Smooth muscle cell (in vitro differentiated cells): ENCODE measurements around the gene OR52W1. TPM values are rescaled to one million over a fixed set of nuclear protein-coding genes. Genes with fewer than 3 reads are reported as not detected.
A peak's percentile ranks its signal among the peaks of the same experiment; 100 is the strongest.

Experiments used
- DNase-seq: peaks from one replicate; lab custom pipeline; 2025; ENCODE audit not compliant: unreplicated experiment; lab: John Stamatoyannopoulos, UW
- H2AFZ ChIP-seq: fragments of 200-600 bp; sonication (generic); 2 replicates; pipeline ENCODE4 v1.6.0; 2016; ENCODE audit warnings: antibody characterized with exemption, low read depth, mild to moderate bottlenecking
- H3F3A ChIP-seq: fragments of 200-600 bp; sonication (generic); 2 replicates; pipeline ENCODE4 v1.6.0; 2017; ENCODE audit warnings: antibody characterized with exemption, low read depth
- H3K27ac ChIP-seq: fragments of 200-600 bp; sonication (generic); 2 replicates; pipeline ENCODE4 v1.5.1; 2016; ENCODE audit warnings: low read depth, mild to moderate bottlenecking
- H3K27me3 ChIP-seq: fragments of 200-600 bp; sonication (generic); 2 replicates; pipeline ENCODE4 v1.6.1; 2016; ENCODE audit warnings: low read depth, mild to moderate bottlenecking
- H3K36me3 ChIP-seq: fragments of 200-600 bp; sonication (generic); 2 replicates; pipeline ENCODE4 v1.5.1; 2016; ENCODE audit warnings: low read depth
- H3K4me1 ChIP-seq: fragments of 200-600 bp; sonication (generic); 2 replicates; pipeline ENCODE4 v1.5.1; 2016; ENCODE audit warnings: low read depth
- H3K4me2 ChIP-seq: fragments of 200-600 bp; sonication (generic); 2 replicates; pipeline ENCODE4 v1.6.0; 2016; ENCODE audit warnings: mild to moderate bottlenecking
- H3K4me3 ChIP-seq: fragments of 200-600 bp; sonication (generic); 2 replicates; pipeline ENCODE4 v1.5.1; 2016; ENCODE audit warnings: mild to moderate bottlenecking
- H3K79me2 ChIP-seq: fragments of 200-600 bp; sonication (generic); 2 replicates; pipeline ENCODE4 v1.6.0; 2016; ENCODE audit warnings: low read depth, mild to moderate bottlenecking
- H3K9ac ChIP-seq: fragments of 200-600 bp; sonication (generic); 2 replicates; pipeline ENCODE4 v1.6.0; 2016; ENCODE audit warnings: low read depth
- H3K9me3 ChIP-seq: fragments of 200-600 bp; sonication (generic); replicated peaks from 2 replicates; pipeline ENCODE4 v1.5.1; 2016; ENCODE audit warnings: low read depth
- H4K20me1 ChIP-seq: fragments of 200-600 bp; sonication (generic); 2 replicates; pipeline ENCODE4 v1.6.0; 2016; ENCODE audit warnings: low read depth
- WGBS: methylation state at CpG from one replicate; pipeline ENCODE4 v1.1.7; 2016; ENCODE audit warnings: low lambda C conversion rate; 5-methylcytosine and 5-hydroxymethylcytosine counted together
- polyA plus RNA-seq: library from polyadenylated mRNA; unstranded; fragments of >200 nt; fragmentation: Nextera tagmentation; extraction: Ambion mirVana; gene quantifications from 2 replicates; pipeline ENCODE4 v1.2.1, GENCODE V29; 2016
- total RNA-seq: library from RNA; depleted of rRNA; stranded (reverse); fragments of >200 nt; gene quantifications from 2 replicates; pipeline ENCODE4 v1.2.3, GENCODE V29; 2014
- TF ChIP-seq, protein P1 (sequence below): fragments of 200-600 bp; sonication (generic); IDR thresholded peaks from 2 replicates; pipeline ENCODE4 v1.5.1; 2017; ENCODE audit warnings: borderline replicate concordance, mild to moderate bottlenecking, antibody characterized with exemption; ENCODE audit not compliant: insufficient read depth, poor library complexity, severe bottlenecking

OR52W1 gene
- total and polyA plus RNA-seq, 2 experiments from 2014 or later = not detected

DNA sequence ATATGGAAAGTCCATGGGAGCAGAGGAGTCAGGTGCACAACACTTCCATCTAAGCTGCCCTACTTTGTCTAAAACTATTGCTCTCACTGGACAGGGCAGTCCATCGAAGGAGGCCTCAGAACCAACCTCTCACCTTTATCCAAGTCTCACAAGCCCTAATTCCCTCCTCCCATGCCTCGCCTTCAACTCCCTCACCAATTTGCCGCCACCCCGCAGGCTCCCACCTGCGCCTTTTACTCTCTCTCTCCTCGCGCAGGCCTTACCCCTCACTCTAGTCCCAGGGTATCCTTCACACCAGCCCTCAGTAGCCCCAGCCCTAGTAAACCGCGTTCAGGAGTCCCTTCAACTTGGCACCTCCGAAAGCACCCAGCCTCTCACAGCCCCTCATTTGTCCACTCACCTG lies 35.0 kb downstream of the OR52W1 start:
- TF ChIP-seq, protein P1, sequence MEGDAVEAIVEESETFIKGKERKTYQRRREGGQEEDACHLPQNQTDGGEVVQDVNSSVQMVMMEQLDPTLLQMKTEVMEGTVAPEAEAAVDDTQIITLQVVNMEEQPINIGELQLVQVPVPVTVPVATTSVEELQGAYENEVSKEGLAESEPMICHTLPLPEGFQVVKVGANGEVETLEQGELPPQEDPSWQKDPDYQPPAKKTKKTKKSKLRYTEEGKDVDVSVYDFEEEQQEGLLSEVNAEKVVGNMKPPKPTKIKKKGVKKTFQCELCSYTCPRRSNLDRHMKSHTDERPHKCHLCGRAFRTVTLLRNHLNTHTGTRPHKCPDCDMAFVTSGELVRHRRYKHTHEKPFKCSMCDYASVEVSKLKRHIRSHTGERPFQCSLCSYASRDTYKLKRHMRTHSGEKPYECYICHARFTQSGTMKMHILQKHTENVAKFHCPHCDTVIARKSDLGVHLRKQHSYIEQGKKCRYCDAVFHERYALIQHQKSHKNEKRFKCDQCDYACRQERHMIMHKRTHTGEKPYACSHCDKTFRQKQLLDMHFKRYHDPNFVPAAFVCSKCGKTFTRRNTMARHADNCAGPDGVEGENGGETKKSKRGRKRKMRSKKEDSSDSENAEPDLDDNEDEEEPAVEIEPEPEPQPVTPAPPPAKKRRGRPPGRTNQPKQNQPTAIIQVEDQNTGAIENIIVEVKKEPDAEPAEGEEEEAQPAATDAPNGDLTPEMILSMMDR = no peak
- Histone ChIP-seq H3K27ac (peak overlapping the region; percentile 82), H3K4me1 (peaks cover 7% of the 10 kb centered on the region), H3K79me2 (peaks cover 52% of the 10 kb centered on the region), H3K9ac (peak overlapping the region; percentile 92), H3K4me2 (peak overlapping the region; percentile 93), H3K9me3 (no peaks in the 10 kb centered on the region), H3K4me3 (peak overlapping the region; percentile 84), H4K20me1 (peaks cover 19% of the 10 kb centered on the region), H3K36me3 (no peaks in the 10 kb centered on the region), H2AFZ (peak overlapping the region; percentile 87), H3K27me3 (no peaks in the 10 kb centered on the region), H3F3A (peaks cover 5% of the 10 kb centered on the region)
- WGBS = 4% methylated on average over 10 of the region's 10 CpGs
- no peak for DNase-seq

DNA sequence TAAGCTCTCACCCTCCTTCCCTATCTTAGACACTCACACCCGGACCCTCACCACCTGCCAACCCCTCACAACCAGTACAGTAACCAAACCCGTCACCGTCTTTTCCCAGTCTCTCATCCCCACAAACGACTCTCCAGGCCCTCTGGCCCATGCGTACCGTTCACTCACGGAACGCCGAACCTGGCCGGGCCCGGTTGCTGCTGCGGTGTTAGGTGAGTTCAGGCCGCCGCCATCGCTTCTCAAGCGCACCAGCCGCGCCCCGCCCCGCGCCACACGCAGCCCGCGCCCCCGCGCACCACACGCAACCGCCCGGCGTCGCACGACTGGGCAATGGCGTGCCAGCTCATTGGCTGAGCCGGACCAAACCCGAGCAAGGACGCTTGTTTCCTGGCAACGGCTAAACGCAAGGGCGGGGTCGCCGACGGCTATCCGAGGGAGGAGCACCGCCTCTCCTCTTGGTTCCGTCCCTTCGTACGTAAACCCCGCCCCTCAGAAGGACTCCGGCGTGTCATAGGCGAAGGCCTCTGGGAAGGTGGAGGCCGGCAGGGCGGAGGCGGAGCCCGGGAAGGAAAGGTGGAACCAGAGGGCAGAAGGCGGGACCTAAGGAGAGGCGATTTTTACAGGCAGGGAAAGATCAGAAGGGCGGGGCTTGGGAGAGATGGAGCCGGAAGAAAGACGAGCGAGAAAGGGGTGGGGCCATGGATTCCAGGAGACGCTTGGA lies 35.5 kb downstream of the OR52W1 start, which contains the start of gene FHIP1B:
Gene FHIP1B, minus strand, starts transcription at position 250 of the 721 bp plus-strand sequence. CDS start 10,120 bp downstream, outside the sequence.
- Histone ChIP-seq H3K4me3 (peak within 1 kb of the TSS; percentile 84), H3K27me3 (no peaks in the 10 kb centered on the region), H4K20me1 (peaks cover 14% of the 10 kb centered on the region), H3K9ac (peak within 1 kb of the TSS; percentile 92), H2AFZ (peak within 1 kb of the TSS; percentile 87), H3K4me2 (peak within 1 kb of the TSS; percentile 93), H3F3A (peaks cover 5% of the 10 kb centered on the region), H3K27ac (peak within 1 kb of the TSS; percentile 82), H3K79me2 (peaks cover 46% of the 10 kb centered on the region), H3K36me3 (no peaks in the 10 kb centered on the region), H3K9me3 (no peaks in the 10 kb centered on the region), H3K4me1 (peaks cover 7% of the 10 kb centered on the region)
- 2% methylated on average over 60 of the region's 62 CpGs for WGBS
- DNase-seq = peak; percentile 95
- TF ChIP-seq, protein P1 = no peak

DNA sequence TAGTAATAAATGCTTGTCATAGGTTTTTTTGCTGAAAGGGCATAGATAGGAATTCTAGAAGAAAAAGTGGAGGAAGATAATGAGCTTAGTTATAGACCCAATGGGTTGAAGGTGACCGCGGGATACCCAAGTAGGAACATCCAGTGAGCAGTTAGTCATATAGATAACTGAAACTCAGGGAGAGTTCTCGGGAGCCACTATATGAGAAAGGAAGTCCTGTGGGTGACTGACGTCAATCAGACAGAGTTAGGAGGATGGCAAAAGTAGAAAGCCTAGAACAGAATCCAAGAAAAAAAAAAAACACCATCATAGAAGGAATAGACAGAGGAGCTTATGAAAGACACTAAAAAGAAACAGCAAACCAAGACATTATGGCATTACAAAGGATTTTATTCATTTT lies 38.2 kb downstream of the OR52W1 start:
- WGBS = 87% methylated on average over 4 of the region's 4 CpGs

More for the DNA sequence above, 38.2 kb downstream of the OR52W1 start:
- Histone ChIP-seq H3K4me2 (no peak overlapping the region), H4K20me1 (no peaks in the 10 kb centered on the region), H3K27ac (no peak overlapping the region), H3F3A (peaks cover 5% of the 10 kb centered on the region), H3K36me3 (no peaks in the 10 kb centered on the region), H2AFZ (no peak overlapping the region), H3K79me2 (peaks cover 20% of the 10 kb centered on the region), H3K9me3 (no peaks in the 10 kb centered on the region), H3K27me3 (no peaks in the 10 kb centered on the region), H3K9ac (no peak overlapping the region), H3K4me3 (no peak overlapping the region), H3K4me1 (peaks cover 7% of the 10 kb centered on the region)
- TF ChIP-seq, protein P1 = no peak
- no peak for DNase-seq
